DND-41 (cell line): ENCODE results near the gene ZMIZ1.

Source experiments
- CTCF ChIP-seq: IDR thresholded peaks from 2 replicates; pipeline ENCODE4 v1.5.1; 2012; ENCODE audit warnings: borderline replicate concordance, low read length, moderate library complexity, mild to moderate bottlenecking; ENCODE audit not compliant: poor library complexity, severe bottlenecking; ENCODE audit errors: extremely low read depth
- EZH2 ChIP-seq: IDR thresholded peaks from 3 replicates; pipeline ENCODE4 v1.6.1; 2012; ENCODE audit warnings: borderline replicate concordance, low read depth, mild to moderate bottlenecking, moderate library complexity, low read length, inconsistent platforms; ENCODE audit not compliant: severe bottlenecking

- no peak for TF ChIP-seq CTCF
- no peak for TF ChIP-seq EZH2
These were observed 9.7 kb downstream of the ZMIZ1 start for GRCh38 chr10:79078367-79079053.
